HG03196 (cell line): ENCODE data around the gene CTRL.
"Not testable (repeated sequence)": the region's sequence is repeated elsewhere in the genome, so short reads cannot be mapped to it uniquely, and the experiment has no call there.

ENCODE experiments used
- ATAC-seq: cut with Tn5 transposase; IDR thresholded peaks from one replicate; pipeline ENCODE4 v1.9.1; 2021; ENCODE audit not compliant: unreplicated experiment

Gene CTRL

DNA sequence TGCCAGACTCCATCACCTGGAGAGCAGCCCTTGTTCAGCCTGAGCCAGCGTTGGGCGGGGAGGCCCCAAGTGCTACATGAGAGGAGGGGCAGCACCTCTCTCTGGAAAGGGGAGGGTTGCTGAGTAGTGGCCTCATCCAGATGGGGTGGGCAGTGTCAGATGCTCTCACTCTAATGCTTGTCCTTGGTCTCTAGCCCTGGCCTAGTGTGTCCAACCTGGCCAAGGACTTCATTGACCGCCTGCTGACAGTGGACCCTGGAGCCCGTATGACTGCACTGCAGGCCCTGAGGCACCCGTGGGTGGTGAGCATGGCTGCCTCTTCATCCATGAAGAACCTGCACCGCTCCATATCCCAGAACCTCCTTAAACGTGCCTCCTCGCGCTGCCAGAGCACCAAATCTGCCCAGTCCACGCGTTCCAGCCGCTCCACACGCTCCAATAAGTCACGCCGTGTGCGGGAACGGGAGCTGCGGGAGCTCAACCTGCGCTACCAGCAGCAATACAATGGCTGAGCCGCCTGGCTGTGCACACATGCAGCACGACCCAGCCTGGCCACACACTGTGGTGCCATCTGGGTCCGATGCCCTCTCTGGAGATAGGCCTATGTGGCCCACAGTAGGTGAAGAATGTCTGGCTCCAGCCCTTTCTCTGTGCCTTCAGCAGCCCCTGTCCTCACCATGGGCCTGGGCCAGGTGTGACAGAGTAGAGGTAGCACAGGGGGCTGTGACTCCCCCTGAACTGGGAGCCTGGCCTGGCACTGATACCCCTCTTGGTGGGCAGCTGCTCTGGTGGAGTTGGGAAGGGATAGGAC lies 4.3 kb downstream of the CTRL start:
- ATAC-seq, result no peak

DNA sequence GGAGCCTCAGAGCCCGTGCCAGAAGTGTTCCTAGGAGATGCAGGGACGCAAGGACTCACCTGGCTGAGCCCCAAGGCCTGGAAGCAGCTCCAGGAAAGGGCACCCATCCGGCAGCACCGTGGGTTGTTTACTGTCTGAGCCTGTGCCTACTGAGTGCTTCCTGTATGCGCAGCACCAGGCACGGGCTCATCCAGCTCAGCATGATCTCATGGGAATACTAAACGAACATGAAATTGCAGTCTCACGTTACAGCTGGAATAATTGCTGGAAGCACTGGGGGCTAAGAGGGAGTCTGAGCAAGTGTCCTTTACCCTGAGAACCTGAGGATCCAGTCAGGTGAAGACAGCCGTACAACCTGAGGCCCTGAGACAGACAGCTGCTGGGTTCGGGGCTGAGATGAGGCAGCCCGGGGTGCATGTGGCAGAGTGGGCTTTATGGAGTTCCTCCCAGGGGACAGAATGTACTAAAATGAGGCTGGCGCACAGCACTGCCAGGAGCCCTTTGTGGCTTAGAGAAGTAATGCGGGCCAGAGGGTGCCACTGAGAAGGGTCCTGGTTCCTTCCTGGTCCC lies 5.4 kb downstream of the CTRL start:
- ATAC-seq, result no peak

DNA sequence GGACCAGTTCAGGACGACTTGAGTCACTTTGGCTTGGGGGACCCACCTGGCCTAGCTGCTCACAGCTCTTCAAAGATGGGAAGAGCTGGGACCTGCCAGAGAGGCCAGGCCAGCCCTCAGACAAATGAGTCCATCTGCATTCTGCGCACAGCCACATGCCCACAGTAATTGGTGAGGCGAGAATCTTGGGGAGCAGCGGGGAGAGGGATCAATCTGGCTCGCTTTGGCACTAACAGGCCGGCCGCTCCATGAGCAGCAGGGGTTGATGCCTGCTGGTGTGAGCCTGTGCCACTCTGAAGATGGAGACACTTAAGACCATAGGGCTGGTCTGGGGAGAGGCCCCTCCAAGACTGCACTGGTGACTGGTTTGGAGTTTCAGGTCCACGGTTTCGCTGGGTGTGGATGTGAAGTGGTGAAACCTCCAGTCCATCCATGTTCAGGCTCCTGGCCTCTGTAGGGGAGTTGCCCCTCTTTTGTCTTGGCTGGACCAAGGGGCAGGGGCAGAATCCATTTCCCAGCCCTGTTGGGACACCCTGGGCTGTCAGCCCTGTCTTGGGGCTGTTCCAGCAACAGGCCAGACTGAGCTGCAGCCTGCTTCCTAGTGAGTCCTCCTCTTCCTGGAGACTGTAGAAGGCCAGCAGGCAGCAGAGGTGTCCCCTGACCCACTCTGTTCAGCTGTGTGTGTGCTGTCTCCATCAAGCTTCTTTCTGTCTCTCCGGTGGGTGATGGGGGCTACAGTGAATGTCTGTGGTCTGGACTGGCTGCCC lies 7.3 kb downstream of the CTRL start:
- ATAC-seq, result no peak

DNA sequence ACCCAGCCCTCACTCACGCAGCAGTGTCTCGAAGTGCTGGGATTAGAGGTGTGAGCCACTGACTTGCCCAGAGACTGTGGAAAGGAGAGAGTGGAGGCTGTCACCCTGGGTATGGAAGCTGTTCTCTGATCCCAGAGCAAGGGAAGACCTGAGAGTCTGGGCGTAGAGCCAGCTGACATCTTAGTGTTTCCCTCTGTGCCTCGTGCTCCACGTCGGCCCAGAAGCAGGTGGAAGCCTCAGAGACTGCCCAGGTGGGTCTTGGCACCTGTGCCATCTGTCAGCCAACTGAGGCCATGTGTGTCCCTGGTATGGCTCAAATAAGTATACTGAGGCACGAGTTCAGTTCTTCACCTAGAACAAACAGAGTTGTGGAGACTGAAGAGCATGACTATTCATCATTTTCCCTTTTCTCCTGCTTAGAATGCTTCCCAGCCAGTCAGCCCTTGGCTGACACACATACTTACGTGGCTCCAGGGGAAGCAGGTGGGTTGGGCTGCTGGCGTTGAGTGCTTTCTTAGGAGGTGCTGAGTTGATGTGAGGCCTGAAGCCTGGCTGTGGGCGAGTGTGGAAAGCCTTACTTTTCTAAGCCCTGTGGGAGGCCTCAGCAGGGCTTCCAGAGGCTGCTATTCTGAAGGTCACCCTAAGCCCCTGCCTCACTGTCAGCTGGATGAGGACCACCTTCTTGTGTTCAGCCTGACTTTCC lies 8.1 kb downstream of the CTRL start:
- ATAC-seq, result no peak

DNA sequence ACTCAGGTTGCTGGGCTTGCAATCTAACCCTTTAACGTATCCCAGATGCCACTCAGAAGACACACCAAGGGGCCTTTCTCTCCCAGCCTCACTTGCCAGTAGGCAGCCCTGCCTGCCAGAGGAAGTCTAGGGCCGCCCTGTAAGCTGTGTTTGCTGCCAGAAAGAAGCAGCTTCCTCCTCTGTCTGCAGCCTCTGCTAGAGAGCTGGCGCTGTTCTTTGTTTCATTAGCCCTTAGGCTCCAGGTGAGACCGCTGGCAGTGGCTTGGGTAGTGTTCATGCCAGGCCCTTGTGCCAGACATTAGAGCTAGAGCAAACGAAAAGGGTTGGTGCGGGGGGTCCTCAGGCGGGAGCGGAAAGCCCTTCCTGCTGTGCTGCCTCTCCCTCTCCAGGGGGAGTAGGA lies 8.9 kb downstream of the CTRL start:
- ATAC-seq, result no peak

DNA sequence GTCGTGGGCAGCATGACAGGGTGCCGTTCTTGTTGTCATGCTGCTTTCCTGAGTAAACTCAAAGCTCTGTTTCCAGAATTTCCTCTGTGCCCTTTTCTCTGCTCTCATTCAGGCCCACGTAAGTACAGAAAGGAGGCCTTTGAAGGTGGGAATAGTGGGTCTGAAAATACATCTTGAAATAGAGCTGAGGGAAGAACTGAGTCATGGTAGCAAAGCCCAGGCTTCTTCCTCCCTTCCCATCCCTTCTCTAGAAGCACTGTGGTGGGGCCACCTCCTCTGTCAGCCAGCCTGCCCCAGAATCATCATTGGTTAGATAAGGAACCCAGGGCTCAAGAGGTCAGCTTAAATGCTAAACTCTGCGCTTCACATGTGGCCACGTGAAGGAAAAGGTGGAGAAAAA lies 9.4 kb downstream of the CTRL start:
- no peak for ATAC-seq

DNA sequence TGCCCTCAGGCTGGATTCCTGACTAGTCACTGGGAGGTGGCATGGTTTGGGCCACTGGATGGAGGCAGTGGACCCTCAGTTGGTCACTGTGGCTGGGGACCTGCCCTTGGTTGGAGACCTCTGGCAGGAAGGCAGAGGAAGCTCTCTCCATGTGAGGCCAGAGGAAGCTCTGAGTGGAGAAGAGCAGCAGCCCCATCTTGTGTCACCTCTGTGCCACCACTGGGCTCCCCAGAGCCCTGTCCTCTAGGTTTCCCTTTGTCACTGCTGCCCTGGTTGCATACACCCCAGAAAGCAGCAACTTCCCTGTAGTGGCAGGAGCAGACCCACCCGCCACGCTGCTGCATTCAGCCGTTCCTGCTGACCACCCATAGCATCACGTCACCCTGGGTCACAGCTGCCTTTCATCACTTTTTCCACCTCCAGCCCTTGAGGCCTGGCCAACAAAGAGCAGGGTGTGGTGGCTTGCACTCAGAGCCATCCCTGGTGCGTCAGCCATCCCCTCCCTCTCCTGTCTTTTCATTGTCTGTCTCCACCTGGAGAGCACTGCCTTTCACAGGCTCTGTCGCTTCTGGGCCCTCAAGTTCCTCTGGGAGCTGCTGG lies 11.9 kb downstream of the CTRL start:
- no peak for ATAC-seq

DNA sequence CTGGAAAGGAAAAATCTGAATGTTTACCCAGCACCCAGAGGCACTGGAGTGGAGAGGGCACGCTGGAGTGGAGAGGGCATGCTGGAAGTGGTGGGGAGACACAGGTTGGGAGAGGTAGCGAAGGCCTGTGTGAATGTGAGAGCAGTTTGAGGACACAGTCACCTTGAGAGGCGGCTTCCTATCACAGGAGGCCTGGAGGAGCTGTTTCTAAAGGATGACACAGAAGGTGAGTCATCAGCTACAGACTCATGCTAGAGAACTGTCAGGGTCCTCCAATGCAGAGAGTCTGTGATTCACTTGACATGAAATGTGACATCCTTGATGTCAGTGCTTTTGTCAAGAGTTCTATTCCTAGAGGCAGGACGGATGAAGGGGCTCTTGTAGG lies 13.8 kb downstream of the CTRL start:
- no peak for ATAC-seq

DNA sequence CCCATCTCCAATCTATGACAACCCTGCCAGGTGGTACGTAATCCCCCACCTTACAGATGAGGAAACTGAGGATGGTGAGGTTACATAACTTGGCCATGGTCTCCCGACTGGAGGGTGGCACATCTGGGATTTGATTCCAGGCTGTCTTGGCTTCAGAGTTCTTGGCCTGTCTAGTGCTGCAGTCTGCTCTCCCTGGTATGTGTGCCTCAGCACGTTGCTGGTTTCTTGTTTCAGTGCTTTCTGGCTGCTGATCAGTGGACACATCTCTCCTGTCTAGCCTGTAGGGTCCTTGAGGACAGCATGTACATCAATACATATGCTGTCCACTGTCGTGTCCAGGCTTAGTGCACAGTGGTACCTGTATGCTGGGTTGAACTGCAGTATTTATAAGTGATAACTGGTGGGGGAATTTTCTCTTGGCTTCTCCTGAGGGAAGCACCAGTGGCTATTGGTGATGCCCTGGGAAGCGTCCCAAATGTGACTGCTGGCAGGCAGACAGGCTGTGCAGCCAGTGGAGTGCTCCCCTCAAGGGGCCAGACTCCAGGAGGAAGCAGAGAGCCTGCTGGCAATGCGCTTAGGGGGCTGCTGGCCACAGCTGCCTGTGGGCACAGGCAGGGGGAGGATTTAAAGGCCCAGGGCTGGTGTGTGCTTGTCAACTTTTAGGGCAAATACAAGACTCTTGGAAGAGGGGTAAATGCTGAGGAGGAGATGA lies 14.4 kb downstream of the CTRL start:
- no peak for ATAC-seq

DNA sequence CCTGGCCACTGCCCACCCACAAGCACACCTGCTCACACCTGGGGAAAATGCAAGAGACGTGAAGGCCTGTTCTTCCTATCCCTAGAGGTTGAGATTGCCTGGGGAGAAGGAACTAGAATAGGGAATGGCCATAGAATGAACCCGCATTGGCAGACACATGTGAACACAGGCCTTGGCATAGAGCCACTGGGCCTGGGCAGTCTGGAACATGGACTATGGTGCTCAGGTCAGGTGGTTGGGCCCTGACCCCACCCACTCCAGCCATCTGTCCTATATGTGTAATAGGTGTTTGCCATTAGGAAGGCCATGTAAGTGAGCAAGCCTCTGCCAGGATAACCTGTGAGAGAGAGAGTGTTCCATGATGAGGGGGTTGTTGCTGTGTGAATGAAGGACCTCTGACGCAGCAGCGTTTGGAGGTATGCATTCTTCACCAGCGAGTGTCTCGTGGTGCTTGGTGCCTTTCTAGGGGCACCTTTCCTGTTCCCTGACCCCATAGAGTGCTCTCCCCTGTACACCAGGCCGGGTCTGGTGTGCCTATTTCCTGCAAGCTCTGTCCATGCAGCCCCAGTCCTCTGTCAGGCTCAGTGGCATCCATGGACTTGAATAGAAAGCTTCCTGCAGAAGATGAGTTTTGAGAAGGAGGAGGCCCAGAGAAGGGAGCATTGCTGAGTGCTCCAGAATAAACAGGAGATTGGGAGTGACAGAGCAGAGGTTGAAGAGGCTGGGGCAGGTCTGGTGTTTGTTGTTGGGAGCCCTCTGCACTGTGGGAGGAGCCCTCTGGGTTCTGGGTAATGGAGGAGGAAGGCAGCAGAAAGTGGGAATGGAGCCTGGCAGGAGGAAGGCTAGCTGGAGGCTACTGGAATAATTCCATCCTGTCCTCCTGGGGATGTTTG lies 15.6 kb downstream of the CTRL start:
- ATAC-seq, result no peak

DNA sequence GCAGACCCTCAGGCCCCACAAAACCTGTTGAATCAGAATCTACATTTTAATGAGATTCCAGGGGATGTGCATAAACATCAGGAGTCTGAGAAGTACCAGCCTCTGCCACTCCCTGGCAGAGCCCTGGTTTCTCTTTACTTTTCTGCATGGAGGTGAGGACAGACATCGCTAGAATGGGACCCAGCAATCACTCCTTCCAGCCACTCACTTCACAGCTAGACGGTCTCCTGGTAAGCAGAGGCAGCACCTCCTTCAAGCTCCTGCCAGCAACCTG lies 16.2 kb downstream of the CTRL start:
- ATAC-seq, result not testable (repeated sequence)

DNA sequence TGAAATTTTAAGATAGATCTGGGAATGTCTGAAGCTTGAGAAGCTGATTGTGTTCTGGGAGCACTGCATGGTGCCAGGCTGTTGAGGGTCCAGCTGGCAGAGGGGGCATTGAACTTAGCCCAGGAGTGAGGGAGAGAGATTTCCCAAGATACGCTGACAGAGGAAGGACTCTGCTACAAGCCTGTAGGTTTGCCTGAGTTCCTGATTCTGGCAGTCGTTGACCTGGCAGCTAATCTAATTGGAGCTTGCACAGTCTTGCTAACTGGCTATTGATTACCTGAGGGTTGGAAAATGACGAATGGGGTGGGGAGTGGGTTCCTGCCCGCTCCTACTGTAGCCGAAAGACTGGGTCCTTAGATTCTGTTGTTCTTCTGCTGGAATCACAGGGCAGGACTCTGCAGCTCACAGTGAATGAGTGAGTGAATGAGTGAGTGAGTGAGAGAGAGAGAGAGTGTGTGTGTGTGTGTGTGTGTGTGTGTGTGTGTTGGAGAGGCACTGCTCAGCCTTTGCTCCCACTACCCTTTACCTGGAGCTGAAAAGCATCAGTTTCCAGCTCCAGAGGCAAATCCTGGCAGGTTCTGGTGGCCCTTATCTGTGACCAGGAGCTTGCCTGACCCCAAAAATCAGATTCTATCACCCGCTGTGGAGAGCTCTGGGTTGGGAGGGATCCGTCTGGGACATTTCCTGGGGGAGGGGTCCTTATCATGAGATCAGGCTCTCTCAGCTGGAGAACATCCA lies 16.7 kb downstream of the CTRL start:
- ATAC-seq, result no peak

DNA sequence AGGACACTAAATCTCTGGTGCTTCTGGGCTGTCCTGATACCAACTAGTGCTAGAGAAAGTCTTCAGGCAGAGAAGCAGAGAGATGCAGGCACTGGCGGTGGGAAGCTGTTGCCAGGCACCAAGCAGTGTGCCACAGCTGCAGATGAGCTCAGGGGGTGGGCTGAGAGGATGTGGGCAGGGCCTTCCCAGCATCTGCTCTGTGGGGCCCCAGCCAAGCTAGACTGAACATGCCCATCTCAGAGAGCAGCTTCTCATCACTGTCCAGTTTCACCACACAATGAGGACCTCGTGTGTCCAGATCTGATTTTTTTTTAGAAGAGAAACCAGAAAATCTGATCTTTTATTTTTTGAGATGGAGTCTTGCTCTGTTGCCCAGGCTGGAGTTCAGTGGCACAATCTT lies 21.5 kb downstream of the CTRL start:
- no peak for ATAC-seq

DNA sequence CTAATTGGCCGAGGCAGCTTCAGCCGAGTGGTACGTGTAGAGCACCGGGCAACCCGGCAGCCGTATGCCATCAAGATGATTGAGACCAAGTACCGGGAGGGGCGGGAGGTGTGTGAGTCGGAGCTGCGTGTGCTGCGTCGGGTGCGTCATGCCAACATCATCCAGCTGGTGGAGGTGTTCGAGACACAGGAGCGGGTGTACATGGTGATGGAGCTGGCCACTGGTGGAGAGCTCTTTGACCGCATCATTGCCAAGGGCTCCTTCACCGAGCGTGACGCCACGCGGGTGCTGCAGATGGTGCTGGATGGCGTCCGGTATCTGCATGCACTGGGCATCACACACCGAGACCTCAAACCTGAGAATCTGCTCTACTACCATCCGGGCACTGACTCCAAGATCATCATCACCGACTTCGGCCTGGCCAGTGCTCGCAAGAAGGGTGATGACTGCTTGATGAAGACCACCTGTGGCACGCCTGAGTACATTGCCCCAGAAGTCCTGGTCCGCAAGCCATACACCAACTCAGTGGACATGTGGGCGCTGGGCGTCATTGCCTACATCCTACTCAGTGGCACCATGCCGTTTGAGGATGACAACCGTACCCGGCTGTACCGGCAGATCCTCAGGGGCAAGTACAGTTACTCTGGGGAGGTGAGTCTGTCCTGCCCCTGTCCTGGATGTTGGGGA lies 22.5 kb downstream of the CTRL start:
- no peak for ATAC-seq

DNA sequence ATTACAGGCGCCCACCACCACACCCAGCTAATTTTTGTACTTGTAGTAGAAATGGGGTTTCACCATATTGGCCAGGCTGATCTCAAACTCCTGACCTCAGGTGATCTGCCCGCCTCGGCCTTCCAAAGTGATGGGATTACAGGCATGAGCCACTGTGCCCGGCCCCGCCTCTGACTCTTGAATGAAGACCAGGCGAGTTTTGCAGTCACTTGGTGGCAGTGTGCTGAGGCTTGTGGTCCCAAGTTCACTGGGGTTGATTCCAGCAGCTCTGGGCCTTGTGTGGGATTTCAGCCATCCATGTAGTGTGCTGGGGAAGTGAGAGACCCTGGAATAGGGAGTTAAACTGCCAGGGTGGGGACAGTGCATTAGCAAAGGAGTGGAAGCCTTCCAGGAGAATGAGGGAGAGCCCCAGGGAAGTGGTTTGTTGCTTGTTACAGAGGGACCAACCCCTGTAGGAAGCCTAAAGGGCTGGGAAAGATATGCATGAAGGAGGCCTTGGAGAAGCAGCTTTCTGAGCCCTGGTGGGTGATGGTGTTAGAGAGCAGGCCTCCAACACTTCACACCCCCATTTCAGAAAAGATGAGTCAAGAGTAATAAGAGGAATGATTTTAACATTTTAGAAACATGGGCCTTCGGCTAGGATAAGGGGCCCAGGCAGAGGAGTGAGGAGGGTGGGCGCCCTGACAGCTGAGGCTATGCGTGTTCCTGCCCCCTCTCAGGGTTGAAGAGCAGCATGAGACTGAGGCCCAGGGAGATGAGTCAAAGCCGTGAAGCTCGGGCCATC lies 24.1 kb downstream of the CTRL start:
- ATAC-seq, result no peak

DNA sequence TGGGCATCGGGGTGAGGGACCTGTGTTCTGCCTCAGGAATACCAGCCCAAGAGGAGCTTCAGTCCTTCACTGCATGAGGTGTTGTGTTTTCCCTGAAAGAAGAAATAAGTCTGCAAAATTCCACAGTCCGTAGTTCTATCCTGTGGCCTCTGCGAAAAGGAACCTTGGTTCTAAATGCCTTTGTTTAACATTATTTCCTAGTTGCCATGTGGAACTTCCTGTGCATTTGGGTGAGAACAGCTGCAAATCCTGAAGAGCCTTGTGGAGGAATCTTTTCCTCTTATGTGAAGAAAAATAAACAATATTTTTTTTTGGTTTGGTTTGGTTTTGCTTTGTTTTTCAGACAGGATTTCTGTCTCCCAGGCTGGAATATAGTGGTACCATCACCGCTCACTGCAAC lies 28.8 kb downstream of the CTRL start:
- ATAC-seq, result no peak

DNA sequence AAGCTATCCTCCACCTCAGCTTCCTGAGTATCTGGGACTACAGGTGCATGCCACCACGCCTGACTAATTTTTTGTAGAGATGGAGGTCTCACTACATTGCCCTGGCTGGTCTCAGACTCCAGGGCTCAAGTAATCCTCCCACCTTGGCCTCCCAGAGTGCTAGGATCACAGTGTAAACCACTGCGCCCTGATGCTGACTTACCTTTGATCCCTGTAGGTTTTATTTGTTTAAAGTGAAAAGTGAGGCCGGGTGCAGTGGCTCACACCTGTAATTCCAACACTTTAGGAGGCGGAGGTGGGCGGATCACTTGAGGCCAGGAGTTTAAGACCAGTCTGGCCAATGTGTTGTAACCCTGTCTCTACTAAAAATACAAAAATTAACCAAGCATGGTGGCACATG lies 29.9 kb downstream of the CTRL start:
- no peak for ATAC-seq

DNA sequence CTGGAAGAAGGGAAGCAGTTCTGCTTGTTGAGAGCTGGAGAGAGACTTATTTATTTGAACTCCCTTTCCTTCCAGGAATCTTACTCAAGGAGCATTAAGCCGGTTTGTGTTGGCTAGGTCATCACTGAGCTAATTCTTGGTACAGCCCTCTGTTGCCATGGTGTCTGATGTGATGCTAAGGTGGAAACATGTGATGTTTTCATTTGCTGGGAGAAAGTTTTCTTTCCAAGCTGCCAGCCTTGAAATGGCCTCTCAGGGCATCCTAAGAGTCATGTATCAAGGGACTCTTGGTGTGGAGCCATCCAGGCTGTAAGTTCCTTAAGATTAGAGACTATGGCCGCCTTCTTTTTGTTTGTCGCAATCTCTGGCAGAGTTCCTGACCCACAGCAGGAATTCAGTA lies 34.4 kb downstream of the CTRL start:
- ATAC-seq, result no peak
